H7 (cell line): ENCODE data around the gene CCDC144A. TPM values are rescaled to one million over a fixed set of nuclear protein-coding genes. Genes with fewer than 3 reads are reported as not detected.
"Not testable (repeated sequence)": the region's sequence is repeated elsewhere in the genome, so short reads cannot be mapped to it uniquely, and the experiment has no call there.

Experiments used
- DNase-seq: peaks from one replicate; pipeline ENCODE4 v3.0.0; 2012
- H3K27me3 ChIP-seq: 2 replicates; pipeline ENCODE4 v1.6.0; 2011; ENCODE audit warnings: mild to moderate bottlenecking, low read length; ENCODE audit not compliant: control insufficient read depth, insufficient read depth
- H3K36me3 ChIP-seq: replicated peaks from 2 replicates; pipeline ENCODE4 v1.5.1; 2011; ENCODE audit warnings: low read length; ENCODE audit not compliant: control insufficient read depth, insufficient read depth
- H3K4me3 ChIP-seq: 2 replicates; pipeline ENCODE4 v1.5.1; 2011; ENCODE audit warnings: low read depth, mild to moderate bottlenecking, control low read depth, low read length, moderate library complexity; ENCODE audit not compliant: insufficient read depth
- total RNA-seq: library from RNA; depleted of rRNA; stranded (reverse); fragments of >200 nt; shearing (Covaris generic); gene quantifications from 2 replicates; pipeline ENCODE4 v1.2.3, GENCODE V29; 2014

The CCDC144A gene
- total RNA-seq, 1 experiment from 2014 or later, result 0.03 TPM

DNA sequence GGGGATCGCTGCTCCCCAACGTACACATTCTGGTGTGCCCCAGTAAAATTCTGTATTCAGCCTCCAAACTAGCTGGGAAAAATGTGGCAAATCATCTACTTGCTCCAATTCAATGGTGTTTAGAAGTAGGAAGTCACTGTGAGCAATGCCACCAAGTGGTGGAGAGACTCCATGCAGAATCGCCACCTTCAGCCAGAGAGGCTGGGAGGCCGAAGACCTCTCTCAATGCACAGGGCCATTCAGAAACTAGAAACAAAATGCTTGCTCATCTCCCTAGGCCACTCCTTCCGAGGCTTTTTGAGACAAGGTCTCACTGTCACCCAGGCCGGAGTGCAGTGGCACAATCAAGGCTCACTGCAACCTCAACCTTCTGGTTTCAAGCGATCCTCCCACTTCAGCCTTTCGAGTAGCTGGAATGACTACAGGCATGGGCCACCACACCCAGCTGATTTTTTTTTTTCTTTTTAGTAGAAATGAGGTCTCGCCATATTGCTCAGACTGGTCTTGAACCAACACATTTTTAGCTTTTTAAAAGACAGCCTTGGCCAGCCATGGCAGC is 100.4 kb downstream of the CCDC144A start:
- H3K4me3 ChIP-seq, H3K27me3 ChIP-seq, DNase-seq: not testable (repeated sequence)

DNA sequence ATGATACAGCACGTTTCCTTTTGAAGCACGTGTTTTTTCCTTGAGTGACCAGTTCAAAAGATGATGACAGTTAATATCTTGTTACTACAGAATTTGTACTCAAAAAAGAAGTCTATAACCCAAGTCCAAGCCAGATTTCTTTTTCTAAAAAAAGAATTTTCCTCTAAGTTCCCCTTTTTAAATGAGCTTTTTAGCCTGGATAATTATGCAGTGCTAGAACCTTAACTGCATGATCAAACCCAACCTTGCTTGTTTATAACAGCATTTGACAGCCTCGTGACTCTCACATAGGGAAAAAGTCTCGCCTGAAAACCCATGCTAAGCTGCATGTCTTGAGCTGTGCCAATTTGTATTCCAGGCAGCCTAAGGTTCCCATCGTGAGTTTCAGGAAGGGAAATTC is 104.2 kb downstream of the CCDC144A start:
- H3K27me3 ChIP-seq, H3K36me3 ChIP-seq, DNase-seq, H3K4me3 ChIP-seq: not testable (repeated sequence)

More for the DNA sequence above, 100.4 kb downstream of the CCDC144A start:
- H3K36me3 ChIP-seq, result not testable (repeated sequence)

DNA sequence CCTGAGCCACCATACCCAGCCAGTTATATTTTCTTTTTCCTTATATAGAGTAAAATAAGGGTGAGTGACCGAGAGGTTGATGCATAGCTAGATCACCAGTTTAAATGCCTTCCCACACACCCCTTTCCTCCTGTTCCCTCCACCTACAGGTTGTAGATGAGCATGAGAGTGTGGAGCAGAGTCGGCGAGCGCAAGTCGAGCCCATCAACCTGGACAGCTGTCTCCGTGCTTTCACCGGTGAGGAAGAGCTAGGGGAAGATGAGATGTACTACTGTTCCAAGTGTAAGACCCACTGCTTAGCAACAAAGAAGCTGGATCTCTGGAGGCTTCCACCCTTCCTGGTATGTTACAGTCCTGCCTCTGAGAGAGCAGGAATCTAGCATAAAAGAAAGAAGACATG is 105.9 kb downstream of the CCDC144A start:
- not testable (repeated sequence) for H3K27me3 ChIP-seq, H3K36me3 ChIP-seq, DNase-seq, H3K4me3 ChIP-seq

DNA sequence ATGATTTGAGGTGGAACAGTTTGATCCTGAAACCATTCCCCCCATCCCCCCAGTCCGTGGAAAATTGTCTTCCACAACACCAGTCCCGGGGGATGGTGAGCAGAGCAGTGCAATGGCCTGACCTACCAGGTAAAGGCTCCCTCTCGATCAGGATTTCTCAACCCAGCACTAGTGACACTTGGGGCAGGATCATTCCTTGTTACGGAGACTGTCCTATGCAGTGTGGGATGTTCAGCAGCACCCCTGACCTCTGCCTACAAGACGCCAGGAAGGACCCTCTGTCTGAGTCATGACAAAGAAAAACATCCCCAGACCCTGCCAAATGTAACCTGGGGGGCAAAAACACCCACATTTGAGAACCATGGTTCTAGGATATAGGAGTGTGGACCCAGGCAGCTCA is 114.8 kb downstream of the CCDC144A start:
- not testable (repeated sequence) for H3K36me3 ChIP-seq, H3K27me3 ChIP-seq, H3K4me3 ChIP-seq
- peak; percentile 2 for DNase-seq

DNA sequence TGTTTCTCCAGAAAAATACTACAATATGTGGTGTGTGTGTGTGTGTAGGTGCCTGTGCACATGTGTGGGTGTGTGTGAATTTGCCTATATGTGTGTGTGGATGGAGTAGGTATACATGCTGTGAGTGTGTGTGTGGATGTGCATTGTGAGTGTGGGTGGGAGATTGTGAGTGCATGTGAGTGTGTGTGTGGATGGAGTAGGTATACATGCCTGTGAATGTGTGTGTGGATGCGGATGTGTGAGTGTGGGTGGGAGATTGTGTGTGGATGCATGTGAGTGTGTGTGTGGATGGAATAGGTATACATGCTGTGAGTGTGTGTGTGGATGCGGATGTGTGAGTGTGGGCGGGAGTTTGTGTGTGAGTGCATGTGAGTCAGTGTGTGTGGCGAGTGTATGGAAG is 116.6 kb downstream of the CCDC144A start:
- H3K36me3 ChIP-seq, DNase-seq, H3K4me3 ChIP-seq, H3K27me3 ChIP-seq: not testable (repeated sequence)

DNA sequence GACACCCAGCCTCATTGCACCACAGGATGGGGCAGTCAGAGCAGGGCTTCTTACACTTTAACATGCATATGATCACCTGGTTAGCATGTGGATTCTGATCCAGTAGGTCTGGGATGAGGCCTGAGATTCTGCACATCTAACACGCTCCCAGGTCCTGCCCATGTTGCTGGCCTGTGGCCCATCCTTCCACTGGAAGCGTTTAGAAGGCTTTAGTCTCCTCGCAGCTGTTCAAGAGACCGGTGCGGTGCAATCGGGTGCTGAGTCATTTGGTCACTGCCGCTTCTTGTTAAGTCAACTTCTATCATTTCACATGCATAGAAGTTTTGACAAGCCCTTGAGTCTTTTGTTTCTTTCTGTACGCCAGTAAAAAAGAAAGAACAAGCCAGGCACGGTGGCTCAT is 117.6 kb downstream of the CCDC144A start:
- not testable (repeated sequence) for DNase-seq

DNA sequence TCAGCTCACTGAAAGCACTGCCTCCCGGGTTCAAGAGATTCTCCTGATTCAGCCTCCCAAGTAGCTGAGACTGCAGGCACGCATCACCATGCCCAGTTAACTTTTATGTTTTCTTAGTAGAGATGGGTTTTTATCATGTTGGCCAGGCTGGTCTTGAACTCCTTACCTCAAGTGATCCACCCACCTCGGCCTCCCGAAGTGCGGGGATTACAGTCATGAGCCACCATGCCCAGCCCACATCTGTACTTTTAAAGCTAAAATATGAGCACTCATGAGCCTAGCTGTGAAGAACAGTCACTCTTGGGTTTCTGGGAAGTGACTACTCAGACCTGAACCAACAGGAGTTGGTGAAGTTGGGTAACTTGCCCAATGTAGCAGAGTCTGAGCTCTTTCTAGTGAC is 120.2 kb downstream of the CCDC144A start:
- H3K36me3 ChIP-seq, H3K27me3 ChIP-seq, H3K4me3 ChIP-seq, DNase-seq: not testable (repeated sequence)

More for the DNA sequence above, 117.6 kb downstream of the CCDC144A start:
- H3K27me3 ChIP-seq, H3K4me3 ChIP-seq, H3K36me3 ChIP-seq: not testable (repeated sequence)

DNA sequence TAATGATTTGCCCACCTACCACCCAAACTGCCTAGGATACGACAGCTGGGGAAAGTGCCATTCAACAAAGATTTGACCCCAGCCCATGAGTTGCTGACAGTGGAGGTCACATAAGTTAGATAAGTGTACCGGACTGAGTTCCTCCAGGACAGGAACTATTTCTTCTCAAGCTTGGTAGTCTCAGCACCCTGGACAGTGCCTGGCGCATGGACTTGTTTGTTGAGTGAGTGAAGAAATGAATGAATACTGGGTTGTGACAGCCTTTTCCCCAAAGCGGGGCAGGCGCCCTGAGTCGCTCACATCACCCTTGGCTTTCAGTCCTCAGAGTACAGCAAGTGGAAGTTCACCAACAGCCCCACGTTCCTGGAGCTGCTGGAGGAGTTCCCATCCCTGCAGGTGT is 122.1 kb downstream of the CCDC144A start:
- H3K4me3 ChIP-seq, H3K27me3 ChIP-seq, DNase-seq, H3K36me3 ChIP-seq: not testable (repeated sequence)

DNA sequence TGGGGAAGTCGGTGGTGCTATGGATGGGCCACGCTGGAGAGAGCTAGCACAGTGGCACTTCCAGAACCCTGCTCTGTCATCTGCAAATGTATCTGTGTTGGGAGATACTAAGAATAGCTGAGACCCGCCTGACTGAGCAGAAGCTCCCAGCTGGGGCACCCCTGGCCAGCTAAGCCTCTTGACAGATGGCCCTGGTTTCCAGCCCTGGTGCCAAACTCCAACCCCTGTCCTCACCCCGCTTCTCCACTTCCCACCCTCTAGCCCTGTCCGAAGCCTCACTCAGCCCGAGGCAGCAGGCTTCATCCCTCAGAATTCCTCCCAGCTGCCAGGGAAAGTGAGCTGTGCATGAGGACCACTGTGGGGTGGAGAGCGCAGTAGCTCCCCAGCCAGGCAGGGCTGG is 124.4 kb downstream of the CCDC144A start:
- DNase-seq, result no peak
- H3K4me3 ChIP-seq, result no peak overlapping the region
- no peaks in the 10 kb centered on the region for H3K36me3 ChIP-seq
- H3K27me3 ChIP-seq, result no peaks in the 10 kb centered on the region

DNA sequence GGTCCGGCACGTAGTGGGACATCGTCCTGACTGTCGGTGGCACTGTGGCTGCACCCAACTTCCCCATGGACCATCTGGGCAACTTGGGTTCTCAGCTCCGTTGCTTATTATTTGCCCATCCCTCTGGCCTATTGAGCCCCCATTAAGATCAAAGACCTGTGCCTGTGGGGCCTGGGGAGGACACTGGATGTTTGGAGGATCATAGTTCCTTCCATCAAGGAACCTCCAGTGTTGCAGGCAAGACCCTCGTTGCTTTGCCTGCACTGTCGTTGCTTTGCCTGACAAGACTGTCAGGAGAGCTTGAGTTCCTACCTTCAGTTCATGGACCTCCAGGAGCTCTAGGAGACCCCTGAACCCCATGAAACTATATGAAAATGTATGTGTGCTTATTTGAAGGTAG is 127.2 kb downstream of the CCDC144A start:
- no peak for DNase-seq
- Histone ChIP-seq H3K4me3 (no peak overlapping the region), H3K36me3 (no peaks in the 10 kb centered on the region)

DNA sequence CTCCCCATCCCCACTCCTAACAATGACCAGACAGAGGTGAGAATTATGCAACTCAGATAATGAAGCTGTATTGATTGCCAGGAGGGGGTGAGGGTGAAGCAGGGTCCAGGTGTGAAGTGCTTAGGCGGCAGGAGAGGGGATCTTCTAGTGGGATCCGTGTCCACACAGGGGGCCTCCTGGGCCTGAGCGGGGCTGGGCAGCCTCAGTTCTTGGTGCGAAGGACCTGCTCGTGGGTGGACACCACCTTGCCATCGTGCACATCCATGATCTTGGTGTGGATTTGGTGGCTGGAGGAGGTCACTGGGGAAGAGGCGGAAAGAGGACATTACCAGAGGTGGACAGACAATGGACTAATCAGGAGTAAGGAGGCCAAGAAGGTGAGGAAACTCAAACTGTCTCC is 127.9 kb downstream of the CCDC144A start:
- H3K36me3 ChIP-seq, DNase-seq, H3K4me3 ChIP-seq, H3K27me3 ChIP-seq: not testable (repeated sequence)

More for the DNA sequence above, 127.2 kb downstream of the CCDC144A start:
- no peaks in the 10 kb centered on the region for H3K27me3 ChIP-seq

DNA sequence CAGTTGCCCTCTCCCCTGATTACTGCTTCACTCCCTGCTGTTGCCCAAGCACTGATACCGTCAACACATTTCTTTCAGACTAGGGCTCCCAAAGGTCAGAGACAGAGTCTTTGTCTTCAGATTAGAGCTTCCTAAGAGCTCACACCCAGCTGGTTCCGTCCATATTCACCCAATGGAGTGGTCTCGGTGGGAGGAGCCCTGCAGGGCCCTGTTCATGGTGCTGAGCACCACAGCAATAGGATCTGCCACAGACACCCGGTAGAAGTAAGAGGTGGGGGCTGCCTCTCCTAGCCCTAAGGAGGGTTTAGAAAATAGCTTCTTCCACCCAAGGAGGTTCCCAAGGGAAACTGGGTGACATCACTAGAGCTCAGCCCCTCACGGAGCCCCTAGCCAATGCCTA is 128.3 kb downstream of the CCDC144A start:
- no peaks in the 10 kb centered on the region for H3K36me3 ChIP-seq
- no peaks in the 10 kb centered on the region for H3K27me3 ChIP-seq
- H3K4me3 ChIP-seq, result no peak overlapping the region
- no peak for DNase-seq

DNA sequence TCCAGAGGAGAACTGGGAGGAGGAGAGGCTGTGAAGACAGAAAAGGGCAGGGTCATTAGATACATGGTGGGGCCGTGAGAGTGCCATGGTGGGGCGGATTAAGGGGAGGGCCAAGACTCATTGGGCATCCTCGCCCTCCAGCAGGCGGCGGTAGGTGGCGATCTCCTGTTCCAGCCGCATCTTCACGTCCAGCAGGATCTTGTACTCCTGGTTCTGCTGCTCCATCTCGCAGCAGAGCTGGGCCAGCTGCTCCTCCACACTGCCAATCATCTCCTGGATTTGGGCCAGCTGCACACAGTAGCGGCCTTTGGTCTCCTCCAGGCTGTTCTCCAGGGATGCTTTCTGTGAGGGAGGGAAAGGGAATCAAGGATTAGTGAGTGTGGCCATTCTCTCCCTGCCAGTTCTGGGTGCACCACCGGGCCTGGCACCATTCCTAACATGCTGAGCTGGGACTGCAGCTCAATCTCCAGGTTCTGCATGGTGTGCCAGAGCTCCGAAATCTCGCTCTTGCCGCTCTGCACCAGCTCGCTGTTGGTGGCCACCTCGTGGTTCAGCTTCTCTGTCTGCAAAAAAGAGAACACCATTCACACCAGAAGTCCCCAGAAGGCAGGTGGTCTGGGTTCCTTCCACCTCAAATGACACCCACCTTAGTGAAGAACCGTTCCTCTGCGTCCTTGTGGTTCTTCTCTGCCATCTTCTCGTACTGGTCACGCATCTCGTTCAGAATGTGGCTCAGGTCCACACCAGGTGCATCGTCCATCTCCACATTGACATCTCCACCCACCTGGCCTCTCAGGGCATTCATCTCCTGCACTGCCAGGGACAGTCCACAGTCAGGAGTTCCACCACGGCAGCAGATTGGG is 129.0 kb downstream of the CCDC144A start:
- DNase-seq, result no peak
- no peaks in the 10 kb centered on the region for H3K36me3 ChIP-seq
- H3K27me3 ChIP-seq, result no peaks in the 10 kb centered on the region
- no peak overlapping the region for H3K4me3 ChIP-seq

DNA sequence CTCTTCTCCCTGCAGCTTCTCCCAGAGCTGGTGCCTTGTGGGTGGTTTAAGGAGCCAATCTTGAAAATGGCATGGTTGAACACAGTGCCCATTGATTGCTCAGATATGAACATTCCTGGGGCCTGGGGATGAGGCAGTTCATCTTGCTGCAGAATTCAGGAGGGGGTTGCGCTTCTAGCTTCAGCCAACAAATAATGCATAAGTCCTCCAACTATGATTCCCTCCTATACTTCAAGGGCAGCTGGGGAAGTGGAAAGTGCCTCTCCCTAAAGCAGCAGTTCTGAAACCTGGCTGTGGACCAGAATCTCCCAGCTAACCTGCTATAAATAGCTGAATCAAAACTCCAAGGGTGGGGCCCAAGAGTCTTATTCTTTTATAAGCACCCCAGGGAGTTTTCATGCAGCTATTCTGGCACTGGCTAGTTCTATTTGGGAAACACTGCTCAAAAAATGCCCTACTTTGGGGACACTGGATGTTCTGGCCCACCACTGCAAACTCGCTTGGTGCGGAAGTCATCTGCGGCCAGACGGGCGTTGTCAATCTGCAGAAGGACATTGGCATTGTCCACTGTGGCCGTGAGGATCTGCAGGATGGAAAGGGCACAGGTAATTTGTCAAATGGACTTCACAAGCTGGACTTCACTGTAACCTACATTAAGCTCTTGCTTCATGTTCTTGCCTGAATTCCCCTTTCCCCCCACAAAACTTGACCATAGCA is 130.3 kb downstream of the CCDC144A start:
- no peaks in the 10 kb centered on the region for H3K27me3 ChIP-seq
- no peaks in the 10 kb centered on the region for H3K36me3 ChIP-seq
- no peak overlapping the region for H3K4me3 ChIP-seq
- DNase-seq, result no peak

DNA sequence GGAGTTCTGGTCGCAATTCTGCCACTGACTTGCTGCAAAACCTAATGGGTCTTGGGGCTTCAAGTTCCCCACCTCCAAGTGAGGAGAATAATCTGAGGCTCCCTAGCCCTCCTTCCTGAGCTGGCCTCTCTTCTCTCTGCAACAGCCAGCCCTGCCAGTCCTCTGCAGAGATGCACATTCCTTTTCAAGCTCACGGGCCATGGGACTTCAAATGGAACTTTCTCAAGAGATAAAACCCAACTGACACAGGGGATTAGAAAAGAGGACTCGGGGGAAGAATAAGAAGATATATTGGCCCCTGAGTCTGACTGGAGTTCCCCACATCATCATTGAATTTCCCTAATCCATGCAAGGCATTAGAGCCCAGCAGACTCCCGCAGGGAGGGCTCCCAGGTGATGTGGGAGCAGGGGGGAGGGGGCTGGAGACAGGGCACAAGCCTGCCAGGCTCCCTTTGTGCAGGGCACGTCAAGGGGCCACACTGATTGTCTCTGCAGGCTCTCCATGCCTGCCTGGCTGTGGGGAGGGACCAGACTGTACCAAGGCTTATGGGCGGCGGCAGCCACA is 131.0 kb downstream of the CCDC144A start:
- peak; percentile 72 for DNase-seq

More for the DNA sequence above, 131.0 kb downstream of the CCDC144A start:
- Histone ChIP-seq H3K27me3 (no peaks in the 10 kb centered on the region), H3K4me3 (no peak overlapping the region), H3K36me3 (no peaks in the 10 kb centered on the region)
